NCI-H446 treated with DMSO at 0.1 percent for 48 hours (cell line): ENCODE results near the gene PSORS1C2.
"Not testable (repeated sequence)": the region's sequence is repeated elsewhere in the genome, so short reads cannot be mapped to it uniquely, and the experiment has no call there.

Experiments used
- DNase-seq: peaks from one replicate; lab custom pipeline; 2025; lab: John Stamatoyannopoulos, UW

Gene PSORS1C2

DNA sequence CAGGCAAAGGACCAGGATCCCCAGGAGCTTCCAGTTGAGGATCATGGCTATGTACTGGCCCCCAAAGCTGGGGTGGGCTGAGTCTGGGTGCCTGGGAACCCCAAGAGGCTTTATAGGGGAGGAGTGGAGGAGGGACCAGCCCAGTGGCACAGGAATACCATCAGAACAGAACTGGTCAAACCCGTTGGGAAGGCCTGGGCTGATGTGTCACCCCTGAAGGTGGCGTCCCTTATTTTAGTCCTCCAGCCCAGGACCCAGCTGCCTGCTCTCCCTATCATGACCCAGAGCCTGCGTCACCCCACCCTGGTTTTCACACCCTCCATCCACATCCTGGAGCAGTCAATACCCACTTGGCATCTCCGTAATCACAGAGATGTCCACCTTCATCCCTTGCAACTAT, at the start of gene PSORS1C2:
TSS of gene PSORS1C2 (minus strand) at position 85 of the 400 bp plus-strand sequence. CDS start at position 45, 40 bp downstream.
- no peak for DNase-seq

DNA sequence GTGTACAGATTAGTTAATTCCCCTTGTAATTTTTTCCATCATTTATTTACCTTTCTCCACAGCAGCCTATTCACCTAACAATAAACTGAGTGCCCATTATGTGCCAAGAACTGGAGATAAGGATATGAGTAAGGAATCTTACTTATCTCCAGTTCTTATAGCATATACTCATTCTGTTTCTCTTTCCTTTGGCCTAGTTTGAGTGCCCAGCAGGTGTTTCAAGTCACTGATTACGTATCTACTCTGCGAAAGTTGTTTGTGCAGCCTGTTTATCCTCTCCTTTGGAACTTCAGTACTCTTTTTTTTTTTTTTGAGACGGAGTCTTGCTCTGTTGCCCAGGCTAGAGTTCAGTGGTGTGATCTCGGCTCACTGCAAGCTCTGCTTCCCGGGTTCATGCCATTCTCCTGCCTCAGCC, 48.9 kb upstream of the PSORS1C2 start:
- DNase-seq: no peak

DNA sequence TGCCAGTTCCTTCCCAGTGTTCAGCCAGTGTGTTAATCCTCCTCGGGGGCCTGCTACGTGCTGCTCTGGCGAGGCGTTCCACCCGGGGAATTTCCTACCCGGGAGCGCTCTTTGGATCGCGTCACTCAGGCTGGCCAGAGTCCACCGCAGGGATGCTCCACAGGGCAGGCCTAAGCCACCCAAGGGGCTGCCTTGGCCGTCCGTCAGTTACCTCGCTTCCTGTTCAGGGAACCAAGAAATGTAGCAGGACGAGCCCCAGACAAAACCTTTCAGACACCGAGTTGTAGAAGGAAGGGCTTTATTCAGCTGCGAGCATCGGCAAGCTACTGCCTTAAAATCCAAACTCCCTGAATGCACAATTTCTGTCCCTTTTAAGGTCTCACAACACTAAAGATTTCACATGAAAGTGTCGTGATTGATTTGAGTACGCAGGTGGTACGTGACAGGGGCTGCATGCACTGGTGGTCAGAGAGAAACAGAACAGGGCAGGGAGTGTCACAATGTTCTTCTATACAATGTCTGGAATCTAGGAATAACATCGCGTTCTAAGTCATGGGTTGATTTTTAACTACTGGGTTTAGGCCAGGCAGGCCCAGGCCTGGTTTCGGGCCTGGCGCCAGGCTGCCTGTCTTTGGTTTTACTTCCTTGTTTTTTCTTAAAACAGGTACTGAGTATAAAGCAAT, 47.3 kb upstream of the PSORS1C2 start:
- DNase-seq: no peak

DNA sequence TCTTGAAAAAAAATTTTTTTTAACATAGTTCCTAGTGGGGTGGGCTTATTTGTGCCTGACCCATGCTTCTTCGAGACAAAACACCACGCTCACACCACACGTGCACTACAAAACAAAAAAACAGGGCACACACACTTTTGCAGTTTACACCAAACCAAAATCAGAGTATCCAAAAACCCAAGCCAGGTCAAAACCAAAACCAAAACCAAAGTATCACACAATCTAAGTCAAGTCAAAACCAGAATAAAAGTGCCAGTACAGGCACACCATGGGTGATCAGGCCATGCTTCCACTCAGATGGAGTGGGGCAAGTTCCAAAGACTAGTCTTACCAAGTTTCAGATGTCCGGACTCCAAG, 46.8 kb upstream of the PSORS1C2 start:
- DNase-seq: not testable (repeated sequence)

DNA sequence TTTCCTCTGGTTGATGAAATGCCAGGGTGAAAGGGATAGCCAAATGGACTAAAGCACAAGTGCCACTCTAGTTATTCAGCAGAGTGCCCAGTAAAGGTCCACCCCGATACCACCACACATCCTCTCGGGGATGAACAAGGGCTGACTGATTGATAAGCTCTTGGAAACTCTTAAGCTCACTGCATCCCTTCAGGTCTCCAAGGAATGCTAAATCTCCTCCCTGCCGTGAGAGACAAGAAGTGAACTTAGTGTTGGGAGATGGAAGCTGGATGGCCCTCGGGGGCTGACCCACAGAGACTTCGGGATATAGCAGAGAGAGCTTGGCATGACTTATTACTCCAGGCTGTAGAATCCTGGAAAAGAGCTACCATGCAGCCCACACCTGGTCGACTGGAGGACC, 45.0 kb upstream of the PSORS1C2 start:
- not testable (repeated sequence) for DNase-seq

DNA sequence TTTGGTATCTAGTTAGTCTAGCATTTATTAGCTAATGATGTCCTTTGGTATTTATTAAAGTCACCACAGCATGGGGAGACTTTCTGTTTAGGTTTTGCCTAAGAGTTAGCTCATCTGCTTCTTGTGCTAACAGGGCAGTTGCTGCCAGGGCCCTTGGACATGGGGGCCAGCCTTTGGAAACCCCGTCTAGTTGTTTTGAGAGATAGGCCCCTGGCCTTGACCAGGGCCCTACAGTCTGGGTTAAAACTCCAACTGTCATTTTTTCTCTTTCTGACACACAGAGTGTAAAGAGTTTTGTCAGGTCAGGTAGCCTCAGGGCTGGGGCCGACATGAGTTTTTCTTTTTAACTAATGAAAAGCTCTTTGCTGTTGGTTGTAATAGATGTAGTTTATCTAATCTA, 44.4 kb upstream of the PSORS1C2 start:
- not testable (repeated sequence) for DNase-seq

DNA sequence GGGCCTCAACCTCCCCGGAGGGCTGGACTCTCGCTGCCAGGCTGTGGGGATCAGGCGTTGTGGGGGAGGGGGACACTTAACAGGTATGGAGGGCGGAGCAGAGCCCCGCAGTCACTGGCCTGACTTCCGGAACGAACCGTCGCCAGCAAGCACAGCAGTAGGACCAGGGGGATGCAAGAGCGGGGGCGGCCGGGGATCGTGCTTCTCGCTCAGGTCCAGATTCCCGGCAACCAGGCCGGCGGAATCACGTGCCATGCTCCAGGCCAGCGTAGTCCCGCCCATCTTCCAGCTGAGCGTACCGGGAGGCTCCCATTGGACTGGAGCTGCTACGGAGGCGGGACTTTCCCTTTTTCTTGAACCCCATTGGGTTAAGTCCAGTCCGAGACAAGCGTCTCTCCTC, 41.6 kb upstream of the PSORS1C2 start:
- DNase-seq: no peak

DNA sequence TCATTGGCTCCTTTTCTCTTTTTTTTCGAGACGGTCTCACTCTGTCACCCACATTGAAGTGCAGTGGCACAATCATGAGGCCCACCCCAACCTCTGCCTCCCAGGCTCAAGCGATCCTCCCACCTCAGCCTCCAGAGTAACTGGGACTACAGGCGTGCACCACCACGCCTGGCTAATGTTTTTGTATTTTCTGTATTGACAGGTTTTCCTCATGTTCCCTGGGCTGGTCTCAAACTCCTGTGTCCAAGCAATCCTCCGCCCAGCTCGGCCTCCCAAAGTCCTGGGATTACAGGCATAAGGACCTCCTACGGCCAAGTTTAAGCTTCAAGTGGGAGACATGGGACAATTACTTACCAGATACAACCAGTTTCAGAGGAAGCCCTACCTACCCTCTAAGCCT, 41.0 kb upstream of the PSORS1C2 start:
- no peak for DNase-seq

DNA sequence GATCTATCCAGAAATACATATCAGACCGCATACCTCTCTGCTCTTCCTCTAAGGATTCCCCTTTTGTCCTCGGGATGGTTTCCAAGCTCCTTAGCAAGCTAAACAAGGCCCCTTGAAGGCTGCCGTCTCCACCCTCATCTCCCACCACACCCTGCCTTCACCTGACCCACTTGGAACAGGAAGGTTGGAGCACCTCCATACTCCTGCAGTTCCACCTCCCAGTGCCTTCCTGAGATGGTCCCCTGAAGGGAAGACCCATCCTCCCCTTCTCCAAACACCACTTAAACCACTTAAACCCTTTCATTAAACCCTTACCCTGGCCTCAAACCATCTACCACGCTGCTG, 40.1 kb upstream of the PSORS1C2 start:
- no peak for DNase-seq

DNA sequence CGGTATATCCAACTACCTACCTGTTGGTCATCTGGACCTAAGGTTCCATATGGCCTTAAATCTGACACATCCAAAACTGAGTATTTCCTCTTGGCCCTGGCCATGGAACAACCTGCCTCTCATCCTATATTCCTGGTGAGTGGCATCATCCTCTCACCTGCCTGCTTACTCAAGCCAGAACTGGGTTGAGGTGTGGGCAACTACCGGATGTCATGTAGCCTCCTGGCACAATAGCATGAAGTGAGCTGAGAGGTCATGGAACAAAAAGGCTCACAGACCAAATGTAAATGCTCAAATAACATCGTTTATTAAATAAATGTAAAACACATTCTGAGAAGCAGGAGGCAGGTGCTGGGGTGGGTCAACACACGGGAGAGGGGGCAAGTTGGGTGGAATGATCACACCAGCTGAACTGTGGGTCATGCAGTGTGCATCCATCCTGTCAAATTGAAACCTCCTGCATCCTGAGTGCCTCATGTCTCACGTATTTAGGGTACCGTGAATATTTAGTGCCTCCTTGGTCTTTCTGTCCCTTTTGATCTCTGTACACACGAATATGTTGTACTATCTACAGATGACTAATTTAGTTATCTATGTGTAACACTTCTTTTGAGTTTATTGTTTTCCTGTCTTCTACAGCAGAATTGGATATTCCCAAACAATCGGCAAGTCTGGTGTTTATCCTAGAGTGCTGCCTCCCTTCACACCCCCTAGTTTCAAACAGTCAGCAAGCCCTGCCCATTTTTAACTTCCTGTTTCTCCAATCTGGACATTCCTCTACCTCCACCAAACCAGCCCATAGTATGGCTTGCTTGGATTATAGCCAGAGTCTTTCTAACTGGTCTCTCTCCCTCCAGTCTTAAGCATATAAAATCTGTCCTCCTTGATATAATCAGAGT, 39.5 kb upstream of the PSORS1C2 start:
- DNase-seq: no peak

DNA sequence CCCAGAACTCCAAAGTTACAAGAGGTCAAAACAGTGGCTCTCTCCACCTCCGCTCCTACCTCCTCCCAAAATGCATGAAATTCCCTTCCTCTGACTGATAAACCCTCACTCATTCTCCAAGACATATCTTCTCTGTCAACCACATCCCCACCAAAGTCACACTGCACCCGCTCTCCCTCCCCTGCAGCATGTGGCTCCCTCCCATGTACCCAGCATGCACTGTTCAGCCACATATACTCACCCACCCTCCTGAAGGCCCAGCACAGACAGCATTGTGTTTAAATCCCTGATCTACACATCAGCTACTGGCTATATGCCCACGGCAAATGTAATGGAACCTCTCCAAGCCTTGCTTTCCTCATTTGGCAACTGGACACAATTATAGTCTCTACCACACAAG, 37.1 kb upstream of the PSORS1C2 start:
- DNase-seq: no peak

DNA sequence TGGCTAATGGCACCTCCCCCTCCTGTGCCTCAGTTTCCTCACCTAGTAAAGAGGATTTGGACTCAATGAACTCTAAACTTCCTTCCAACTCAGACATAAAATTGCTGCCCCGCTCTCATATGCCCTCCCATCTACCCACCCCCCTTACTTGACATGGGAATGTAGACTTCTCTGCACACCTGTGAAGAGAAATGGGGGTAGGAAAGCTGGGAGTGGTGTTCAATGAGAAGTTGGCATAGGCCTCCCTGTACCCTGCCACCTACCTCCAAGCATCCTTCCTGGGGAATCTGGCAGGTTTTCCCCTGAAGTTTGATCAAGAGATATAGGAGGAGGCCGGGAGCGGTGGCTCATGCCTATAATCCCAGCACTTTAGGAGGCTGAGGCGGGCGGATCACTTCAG, 35.5 kb upstream of the PSORS1C2 start:
- DNase-seq: no peak

DNA sequence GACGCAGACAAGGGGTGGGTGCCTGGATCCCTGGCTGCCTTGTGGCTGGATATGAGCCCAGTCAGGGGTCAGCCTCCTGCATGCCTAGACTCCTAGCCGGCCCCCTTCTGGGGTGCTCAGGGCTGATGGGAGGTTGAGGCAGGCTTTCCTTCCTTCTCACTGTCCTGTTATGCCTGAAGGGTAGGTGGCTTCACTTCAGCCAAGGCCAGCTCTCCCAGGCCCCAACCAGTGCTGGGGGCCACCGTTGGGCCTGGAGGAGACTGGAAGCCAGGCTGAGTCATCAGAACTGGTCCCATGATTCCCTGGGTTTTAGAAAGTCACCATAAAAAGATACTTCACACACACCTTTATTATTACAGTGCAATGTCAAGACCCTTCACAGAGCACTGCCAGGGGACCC, 34.5 kb upstream of the PSORS1C2 start:
- no peak for DNase-seq

DNA sequence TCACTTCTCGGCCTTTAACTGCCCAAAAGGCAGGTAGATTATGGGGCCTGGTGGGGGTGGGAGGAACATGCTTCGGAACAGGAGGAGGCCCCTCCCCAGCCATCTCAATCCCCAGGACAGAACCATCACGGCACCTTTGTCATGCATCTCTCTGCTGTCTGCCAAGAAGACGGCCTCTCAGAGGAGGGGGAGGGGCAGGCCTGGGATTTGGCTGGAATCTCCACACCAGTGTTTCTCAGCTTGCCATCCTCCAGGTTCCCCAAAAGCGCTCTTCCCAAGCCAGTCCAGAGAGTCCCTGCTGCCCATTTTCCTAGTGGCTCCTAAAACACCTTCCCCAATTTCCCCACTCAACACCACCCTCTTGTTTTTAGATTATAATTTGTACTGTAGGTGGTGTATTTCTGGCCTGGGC, 34.1 kb upstream of the PSORS1C2 start:
- no peak for DNase-seq

DNA sequence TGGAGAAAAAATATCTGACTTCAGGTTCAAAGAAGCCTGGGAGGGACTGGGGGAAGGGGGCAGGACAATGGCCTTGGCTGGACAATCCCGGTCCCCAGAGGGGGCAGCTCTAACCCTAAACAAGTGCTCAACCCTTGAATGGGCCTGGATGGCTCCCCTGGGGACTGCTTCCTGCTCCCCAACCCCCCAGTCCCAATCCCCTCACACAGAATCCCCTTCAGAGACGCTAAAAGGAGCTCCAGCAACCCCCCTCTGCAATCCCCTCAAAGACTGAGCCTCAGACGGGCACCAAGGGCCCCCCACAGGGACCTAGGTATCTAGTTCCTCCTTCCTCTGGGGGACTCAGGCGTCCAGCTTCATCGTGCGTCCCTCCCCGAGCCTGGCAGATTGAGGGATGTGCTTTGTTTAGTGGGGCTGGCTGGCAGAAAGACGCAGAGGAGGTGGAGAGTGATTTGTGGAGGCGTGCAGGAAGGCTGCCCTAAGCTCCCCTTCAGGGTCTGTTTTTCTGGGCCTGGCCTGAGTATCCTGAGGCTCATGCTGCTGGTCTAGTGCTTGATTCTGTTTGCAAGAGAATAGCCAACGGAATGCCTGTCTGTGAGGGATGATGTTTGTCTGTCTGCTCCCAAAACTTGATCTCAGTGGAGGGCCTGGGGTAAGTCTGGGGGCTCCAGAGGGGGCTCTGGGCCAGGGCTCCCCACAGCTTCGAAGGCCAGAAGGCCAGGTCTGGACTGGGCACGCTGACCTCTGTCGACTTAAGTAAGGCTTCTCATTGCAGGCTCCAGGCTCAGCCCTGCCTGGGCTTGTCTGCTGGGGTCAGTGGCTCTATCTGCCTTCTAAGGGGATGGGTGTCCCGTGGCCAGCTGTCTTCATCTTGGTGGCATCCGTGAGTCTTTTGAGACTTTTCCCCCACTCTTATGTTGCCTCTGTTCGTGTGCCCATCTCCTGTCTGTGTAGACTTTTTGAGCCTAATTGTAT, 33.4 kb upstream of the PSORS1C2 start:
- no peak for DNase-seq

DNA sequence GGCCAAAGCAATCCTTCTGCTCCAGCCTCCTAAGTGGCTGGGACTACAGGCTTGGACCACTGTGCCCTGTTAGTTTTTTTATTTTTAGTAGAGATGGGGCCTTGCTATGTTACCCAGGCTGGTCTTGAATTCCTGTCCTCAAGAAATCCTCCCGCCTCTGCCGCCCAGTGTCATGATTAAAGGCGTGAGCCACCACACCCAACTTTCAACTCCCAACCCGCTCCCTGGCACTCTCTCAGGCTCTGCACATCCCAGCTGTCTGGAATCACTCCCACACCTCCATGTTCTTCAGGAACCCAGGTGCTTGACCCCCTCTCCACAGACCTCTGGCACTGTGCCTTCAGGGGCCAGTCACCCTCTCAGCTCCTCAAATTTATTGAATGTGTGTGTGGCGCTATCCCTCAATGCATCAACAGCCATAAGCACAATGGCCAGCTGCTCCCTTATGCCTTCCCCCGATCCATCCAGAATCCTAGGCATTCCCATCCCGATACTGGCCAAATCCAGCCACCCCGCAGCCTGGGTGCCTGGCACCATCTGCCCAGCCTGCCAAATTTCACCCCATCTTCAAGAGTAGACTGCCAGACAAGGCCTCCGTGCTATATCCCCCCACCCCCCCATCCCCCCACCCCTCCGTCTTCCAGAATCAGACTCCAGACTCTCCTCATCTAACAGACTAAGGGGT, 32.3 kb upstream of the PSORS1C2 start:
- no peak for DNase-seq

DNA sequence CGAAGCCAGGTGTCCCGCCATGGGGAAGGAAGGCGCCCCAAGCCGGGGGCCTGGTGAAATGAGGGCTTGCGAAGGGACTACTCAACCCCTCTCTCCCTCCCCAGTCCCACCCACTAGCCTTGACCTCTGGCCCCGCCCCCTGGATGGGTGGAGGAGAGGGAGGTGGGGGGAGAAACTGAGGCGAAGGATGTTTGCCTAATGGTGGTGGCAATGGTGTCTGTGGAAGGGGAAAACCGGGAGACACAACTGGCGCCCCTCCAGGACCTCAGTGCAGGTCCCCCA, 31.7 kb upstream of the PSORS1C2 start, which contains the start of gene POU5F1:
TSS of gene POU5F1 (minus strand) at position 83 of the 282 bp plus-strand sequence. CDS start at position 21, 62 bp downstream.
- no peak for DNase-seq

DNA sequence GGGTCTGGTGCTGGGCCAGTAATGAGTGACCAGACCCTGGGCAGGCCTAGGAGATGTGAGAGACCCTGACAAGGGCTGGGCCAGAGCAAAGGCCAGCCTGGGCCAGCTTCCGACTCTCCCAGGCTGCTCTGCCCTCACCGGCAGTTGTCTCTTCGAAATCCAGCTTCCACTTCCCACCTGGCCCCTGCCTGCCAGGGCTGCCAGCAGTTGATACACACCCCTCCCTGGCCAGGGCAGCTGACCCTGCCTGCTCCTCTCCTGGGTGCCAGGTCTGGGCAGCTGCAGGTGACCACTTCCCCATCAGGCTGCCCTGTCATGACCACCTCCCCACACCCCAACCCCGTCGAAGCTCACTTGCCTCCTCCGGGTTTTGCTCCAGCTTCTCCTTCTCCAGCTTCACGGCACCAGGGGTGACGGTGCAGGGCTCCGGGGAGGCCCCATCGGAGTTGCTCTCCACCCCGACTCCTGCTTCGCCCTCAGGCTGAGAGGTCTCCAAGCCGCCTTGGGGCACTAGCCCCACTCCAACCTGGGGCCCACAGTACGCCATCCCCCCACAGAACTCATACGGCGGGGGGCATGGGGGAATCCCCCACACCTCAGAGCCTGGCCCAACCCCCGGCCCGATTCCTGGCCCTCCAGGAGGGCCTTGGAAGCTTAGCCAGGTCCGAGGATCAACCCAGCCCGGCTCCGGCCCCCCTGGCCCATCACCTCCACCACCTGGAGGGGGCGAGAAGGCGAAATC, 31.2 kb upstream of the PSORS1C2 start:
- DNase-seq: not testable (repeated sequence)

DNA sequence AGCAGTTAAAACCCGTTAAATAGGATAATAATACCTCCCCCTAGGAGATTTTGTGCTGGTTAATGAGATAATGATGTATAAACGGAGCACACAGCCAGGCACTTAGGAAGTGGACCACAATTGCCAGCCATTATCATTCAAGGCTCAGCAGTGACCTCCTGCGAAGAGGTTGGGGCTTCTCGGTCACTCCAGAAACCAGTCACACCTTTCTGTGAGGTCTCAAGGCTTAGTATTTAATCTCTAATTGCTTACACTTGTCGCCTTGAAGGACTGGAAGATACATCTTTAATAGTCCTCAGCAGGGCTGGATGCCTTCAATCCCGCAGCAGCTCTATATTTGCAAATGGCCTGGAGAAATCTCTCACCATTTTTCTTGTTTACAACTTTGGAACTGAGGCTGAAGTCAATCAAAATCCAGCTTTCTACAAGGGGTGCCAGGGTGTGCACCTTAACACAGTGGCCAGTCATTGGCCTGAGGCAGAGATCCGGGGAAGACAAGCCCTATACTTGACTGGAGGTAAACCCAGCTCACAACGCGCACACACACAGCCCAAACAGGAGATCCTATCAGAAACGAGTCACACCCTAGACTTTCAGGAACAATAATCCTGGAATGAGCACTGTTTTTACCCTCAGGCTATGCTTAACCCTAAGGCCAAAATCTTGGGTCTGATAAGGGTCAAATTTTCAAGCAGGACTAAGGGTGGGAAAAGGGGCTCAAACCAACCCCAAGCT, 30.4 kb upstream of the PSORS1C2 start:
- no peak for DNase-seq

DNA sequence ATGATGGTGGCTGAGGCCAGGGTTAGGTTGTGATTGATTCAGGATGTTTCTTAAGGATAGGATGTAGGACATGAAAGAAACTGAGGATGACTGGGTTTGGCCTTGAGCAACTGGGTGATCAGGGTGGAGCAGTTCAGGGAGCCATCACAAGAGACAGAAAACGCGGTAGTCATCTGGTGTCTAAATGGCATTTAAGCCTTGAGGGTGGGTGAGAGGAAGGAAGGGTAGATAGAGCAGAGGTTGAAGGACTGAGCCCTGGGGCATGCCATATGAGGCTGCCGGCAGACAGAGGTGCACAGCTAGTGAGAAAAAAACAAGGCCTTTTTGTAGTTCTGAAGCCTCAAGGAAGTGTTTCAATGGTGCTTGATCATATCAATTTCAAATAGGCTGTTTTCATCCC, 29.7 kb upstream of the PSORS1C2 start:
- DNase-seq: no peak
